Measurements from ENCODE around the gene RPL4.
"Not testable (repeated sequence)": the region's sequence is repeated elsewhere in the genome, so short reads cannot be mapped to it uniquely, and the experiment has no call there.

RPL4 gene

DNA sequence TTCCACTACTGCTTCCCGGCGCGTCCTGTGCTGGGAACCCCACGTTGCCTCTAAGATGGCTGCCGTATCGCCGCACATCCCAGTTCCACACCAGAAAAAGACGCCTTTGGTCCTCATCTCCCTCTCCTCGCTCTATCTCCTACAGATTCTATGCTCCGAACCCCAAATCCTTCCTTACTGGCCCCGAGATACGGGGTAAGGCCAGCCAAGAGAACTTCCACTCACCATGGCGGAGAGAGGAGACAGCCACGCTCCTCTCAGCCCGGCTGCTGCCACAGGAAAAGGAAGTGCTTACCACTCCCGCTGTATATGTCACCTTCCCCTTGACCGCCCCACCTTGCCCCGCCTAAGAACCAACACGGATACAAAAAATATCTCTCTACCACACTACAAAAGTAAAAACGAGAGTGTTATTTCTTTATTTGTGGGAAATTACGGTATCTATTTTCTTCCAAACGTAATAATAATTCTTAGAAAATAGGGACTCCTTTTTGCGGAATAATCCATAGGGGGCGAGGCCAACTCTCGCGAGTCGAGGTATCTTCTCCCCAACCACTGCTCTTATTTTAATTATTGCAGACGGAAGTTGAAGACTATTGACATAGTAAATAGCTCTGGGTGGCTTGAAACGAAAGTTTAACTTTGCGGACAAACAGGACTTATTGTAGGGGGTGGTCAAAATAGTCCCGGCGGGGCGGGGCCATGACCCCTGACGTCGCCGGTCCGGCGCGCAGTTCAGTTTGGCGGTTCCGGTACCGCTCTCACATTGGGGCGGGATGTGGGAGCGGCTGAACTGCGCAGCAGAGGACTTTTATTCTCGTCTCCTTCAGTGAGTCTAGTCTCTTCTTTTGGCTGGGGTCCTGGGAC is at the start of gene RPL4, which contains the start of gene ZWILCH:
RPL4 (minus strand) TSS at position 293 of the 867 bp plus-strand sequence; CDS start at position 228, 65 bp downstream.
ZWILCH (plus strand) TSS at position 764 of the 867 bp plus-strand sequence; CDS start at position 777, 13 bp downstream.
- DNase-seq (ENCODE audit: low read depth in 2 of 2): peak; percentile 65 to 73

DNA sequence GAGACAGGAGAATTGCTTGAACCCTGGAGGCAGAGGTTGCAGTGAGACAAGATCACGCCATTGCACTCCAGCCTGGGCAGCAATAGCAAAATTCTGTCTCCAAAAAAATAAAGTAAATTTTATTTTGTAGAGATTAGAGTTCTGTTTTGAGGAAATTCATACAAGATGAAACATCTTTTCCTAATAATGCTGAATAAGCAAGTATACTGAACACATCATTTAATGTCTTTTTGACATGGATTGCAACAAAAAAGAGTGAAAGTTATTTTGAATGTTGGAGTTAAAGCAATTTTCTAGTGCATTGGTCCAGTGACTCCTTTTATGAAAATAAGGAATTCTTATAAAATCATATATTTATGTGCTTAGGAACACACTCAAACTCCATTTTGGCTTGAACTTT is 40.6 kb upstream of the RPL4 start:
- DNase-seq (ENCODE audit: low read depth in 2 of 2): no peak

DNA sequence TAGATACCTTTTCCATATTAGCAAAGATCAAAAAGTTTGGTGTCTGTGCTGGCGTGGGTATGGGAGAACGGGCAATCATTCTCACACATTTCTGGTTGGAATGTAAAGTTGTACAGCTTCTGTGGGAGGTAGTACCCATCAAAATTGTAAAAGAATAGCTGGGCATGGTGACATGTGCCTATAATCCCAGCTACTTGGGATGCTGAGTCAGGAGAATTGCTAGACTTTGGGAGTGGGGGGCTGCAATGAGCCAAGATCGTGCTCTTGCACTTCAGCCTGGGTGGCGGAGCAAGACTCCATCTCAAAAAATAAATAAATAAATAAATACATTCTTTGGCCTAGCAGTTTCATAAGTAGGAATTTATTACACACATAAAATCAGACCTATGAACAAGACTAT is 38.2 kb upstream of the RPL4 start:
- DNase-seq (ENCODE audit: low read depth in 2 of 2): no peak

DNA sequence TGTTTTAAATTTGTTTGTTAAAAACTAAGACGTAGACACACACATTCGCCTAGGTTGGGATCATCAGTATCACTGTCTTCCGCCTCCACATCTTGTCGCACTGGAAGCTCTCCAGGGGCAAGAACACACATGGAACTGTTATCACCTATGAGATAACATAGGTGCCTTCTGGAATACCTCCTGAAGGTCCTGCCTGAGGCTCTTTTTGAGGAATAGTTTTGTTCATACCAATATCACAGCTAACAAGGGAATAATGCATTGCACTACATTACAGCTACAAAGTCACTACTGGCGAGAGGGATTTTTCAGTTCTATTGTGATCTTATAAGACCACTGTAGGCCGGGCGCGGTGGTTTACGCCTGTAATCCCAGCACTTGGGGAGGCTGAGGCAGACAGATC is 30.4 kb upstream of the RPL4 start:
- no peak for DNase-seq (ENCODE audit: low read depth in 2 of 2)

DNA sequence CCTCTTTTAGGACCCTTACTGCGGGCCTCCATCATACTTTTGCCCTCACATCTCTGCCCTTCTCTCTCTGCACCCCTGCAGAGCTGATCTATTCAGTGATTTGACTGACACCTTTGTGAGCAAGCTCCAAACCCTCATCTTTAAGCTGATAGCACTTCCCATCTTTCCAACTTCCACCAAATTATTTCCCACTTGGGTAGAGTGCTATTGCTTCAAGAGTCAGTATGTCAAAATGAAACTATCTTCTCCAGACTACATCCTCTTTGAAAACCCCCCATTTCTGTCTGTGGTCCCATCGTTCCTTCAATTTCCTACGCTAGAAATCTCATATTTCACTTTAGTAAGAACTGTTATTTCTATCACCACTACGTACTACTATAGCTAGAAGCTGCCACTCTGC is 20.2 kb upstream of the RPL4 start:
- no peak for DNase-seq (ENCODE audit: low read depth in 2 of 2)

DNA sequence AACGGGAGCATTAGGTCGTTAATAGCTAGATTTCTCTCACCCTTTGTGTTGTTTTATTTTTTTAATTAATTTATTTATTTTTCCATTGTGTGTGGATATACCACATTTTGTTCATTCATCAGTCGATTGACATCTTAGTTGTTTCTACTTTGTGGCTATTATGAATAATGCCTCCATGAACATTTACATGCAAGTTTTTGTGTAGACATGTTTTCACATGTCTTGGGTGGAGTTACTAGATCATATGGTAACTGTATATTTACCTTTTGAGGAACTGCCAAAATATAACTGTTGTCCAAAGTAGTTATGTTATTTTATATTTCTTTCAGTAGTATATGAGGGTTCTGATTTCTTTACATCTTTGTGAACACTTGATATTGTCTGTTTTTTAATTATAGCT is 19.3 kb upstream of the RPL4 start:
- DNase-seq (ENCODE audit: low read depth in 2 of 2): no peak

DNA sequence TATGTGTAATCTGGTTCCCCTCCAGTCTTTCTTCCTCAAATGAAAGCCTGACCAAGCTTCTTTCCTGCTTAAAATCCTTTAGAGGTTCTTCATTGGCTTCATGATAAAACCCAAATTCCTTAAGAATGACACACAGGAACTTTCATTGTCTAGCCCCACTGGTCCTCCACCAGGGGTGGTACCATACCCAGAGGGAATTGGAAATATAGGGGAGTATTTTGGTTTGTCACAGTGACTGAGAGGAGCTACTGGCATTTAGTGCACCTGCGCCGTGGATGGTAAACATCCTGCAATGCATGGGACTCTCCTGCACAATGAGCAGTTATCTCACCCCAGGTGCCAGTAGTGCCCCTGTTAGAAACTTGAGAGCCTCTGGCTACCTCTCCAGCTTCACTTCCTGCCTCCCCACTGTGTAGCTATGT is 11.3 kb upstream of the RPL4 start:
- no peak for DNase-seq (ENCODE audit: low read depth in 2 of 2)

DNA sequence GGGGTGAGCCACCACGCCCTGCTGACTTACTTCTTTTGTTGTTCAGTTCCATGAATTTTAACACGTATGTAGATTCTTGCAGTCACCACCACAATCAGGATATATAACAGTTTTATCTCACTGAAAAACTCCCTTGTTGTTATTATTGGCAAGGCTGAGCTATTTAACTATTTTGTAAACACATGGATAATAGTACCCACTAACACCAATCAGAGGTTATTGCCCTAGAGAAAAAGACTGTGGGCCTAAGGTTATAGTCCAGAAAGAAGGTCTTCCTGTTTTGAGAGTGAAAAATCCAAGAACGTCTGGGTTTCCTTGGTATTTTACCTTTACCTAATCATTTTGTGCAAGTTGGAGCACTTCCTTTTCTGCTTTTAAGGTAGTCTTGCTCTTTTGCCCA is 9.9 kb upstream of the RPL4 start:
- DNase-seq (ENCODE audit: low read depth in 2 of 2): no peak

DNA sequence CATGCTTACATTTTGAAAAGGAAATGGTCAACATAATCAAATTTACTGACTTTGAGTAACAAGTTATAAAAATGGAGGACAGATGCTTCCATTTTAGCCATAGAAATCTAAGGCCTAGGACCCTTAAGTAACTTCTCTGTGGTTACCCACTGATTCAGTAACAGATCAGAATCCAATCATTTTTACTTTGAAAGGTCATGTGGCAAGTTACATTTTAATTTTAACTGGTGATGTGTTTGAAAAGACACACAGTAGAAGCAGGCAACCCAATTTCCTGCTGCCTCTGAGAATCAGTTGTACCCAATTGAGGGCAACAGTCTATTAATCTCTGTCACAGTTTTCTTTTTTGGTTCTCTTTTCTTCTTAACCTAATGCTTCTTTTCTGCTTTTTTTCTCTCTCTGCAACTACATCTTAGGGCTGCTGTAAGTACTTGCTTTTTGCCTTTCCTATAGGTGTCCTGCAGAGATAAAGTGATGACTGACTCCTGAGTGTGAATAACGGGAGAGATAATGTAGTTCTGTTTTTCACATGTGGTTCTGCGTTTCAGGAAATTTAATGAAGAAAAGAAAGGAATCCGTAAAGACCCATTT is 3.7 kb upstream of the RPL4 start:
- no peak for DNase-seq (ENCODE audit: low read depth in 2 of 2)

DNA sequence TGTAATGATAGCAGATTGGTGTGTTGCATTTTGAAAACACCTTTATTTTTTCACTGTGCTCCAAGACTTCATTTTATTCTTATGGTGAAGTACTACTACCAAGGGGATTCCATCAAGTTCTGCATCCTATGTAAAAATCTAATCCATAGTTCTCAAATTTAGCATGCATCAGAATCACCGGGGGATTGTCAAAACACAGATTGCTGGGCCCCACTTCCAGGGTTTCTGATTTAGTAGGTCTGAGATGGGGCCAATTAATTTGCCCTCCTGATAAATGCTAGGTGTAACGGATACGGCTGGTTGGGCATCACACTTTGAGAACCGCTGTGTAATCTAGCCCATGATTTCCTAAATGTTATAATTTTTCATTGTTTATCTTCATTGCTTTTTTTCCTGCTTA is 1.2 kb upstream of the RPL4 start:
- DNase-seq (ENCODE audit: low read depth in 2 of 2): no peak

DNA sequence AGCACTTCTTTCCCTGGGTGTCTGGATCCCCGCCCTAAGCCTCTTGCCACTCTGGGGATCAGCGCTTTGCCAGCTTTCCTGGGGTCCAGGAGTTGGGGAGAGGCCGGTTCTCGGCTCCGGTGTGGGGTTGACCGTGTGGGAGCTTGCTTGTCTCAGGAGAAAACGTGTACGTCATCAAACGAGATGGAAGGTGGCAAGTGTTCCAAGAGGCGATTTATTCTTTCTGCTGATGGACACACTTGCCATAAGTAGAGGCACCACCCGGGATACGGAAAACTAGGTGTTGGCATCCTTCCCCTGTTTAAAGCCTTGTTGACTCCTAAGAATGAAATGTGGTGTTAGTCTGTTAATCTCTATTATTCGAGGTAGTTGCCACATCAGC is 766 bp upstream of the RPL4 start:
- DNase-seq (ENCODE audit: low read depth in 2 of 2): no peak

DNA sequence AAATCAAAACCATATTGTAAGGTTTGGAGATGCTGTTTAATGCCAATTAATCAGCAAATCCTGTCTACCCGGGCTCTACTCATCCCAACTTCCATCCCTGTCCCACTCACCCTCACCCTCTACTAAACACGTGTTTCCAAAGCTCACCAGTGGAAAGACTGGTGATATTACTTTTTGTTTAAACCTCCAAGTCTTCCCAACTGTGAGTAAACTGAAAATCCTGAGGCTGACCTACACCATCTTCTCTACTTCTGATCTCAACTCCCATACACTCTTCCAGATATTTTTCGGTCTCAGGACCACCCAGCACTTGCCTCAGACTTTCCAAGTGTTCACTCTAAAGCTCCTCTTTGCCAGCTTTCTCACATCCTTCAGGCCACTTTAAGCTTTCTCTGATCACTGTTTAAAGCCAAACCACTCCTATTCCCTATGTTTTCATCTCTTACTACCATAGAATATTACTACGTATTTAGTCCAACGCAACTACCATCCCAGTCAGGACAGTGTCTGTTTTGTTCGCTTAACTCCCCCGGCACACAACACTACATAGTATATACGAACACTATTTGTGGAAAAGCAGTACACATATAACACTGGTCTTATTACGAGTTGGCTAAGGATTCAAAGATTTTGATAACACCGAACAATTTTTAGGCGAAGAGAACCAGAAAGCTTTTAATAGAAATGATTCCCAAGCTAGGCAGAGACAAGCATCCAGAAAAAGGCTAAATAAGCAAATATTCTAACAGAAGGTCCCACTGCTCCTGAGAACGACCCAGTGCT is 684 bp downstream of the RPL4 start:
- DNase-seq (ENCODE audit: low read depth in 2 of 2): no peak

DNA sequence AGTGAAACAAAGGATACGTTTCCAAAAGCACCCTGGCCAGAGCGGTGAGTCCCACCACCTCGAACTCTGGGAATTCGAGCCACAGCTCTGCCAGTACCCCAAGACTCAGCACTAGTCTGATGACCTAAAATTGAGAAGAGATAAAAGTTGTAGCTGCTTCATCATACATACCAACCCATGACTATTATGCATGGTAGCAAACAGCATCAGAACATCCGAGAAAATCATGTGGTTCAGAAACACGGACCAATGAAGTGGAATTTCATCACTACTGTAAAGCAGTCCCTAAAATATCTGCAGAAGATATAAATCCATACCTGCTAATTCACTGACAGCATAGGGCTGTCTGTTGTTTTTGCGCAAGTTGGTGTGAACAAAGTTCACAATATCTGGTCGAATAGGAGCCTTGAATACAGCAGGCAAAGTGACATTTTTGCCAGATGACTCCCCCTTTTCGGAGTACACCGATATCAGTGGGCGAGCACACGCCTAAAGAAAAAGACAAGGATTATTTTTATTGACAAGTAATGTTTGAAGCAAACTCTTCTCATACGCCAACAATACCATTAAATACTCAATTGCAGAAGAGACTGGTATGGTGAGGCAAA is 1.5 kb downstream of the RPL4 start:
- not testable (repeated sequence) for DNase-seq (ENCODE audit: low read depth in 2 of 2)

DNA sequence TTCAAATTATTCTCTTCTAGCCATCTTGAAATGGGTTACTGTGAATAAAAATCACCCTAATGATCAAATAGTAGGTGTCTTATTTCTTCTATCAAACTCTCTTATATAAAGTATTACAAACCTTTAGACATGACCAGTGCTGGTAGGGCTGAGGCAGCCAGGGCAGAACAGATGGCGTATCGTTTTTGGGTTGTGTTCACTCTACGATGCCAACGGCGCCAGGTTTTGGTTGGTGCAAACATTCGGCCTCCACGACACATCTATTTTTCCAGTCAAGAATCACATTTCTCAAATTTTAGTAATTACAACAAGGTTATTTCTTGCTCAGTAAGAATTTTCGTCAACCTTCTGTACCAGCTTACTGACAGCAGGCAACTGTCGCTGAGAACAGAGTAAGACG is 2.2 kb downstream of the RPL4 start:
- DNase-seq (ENCODE audit: low read depth in 2 of 2): no peak

DNA sequence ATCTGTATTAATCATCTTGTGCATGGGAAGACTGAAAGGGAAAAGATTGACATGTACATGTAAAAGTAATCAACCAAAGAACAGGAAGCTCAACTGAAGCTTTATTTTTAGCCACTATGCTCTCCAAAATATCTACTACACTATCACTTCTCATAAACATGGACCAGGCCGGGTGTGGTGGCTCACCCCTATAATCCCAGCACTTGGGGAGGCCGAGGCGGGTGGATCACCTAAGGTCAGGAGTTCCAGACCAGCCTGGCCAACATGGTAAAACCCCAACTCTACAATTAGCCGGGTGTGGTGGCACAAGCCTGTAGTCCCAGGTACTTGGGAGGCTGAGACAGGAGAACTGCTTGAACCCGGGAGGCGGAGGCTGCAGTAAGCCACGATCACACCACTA is 4.3 kb downstream of the RPL4 start:
- DNase-seq (ENCODE audit: low read depth in 2 of 2): not testable (repeated sequence)

DNA sequence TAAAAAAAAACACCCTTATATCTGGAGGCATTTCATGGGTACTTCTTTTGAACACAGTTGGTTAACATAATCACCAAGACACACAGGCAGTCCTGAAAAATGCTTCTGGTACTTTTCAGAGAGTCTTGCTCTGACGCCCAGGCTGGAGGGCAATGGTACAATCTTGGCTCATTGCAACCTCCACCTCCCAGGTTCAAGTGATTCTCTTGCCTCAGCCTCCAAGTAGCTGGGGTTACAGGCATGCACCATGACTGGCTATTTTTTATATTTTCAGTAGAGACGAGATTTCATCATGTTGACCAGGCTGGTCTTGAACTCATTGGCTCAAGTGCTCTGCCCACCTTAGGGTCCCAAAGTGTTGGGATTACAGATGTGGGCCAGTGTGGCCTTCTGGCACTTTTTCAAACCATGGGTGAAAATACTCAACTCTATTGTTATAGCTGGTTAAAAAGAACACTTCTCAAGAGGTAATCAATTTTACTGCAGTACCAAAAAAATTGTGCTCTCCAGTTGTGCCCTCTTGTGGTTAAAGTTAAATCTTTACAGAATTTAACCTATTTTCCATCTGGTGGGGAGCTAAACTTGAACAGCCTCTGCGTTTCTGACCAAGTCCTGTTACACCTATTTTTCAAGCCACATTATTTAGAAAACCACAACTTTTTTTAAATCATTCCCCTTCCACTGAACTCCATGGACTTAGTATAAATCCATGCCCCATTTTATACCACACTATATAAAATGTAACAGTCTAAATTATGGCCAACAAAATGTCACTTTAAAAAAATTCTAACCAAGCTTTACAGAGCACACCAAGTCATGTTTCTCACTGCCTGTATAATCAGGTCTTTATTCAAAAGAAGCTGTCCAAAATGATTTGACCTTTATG is 5.9 kb downstream of the RPL4 start:
- no peak for DNase-seq (ENCODE audit: low read depth in 2 of 2)

DNA sequence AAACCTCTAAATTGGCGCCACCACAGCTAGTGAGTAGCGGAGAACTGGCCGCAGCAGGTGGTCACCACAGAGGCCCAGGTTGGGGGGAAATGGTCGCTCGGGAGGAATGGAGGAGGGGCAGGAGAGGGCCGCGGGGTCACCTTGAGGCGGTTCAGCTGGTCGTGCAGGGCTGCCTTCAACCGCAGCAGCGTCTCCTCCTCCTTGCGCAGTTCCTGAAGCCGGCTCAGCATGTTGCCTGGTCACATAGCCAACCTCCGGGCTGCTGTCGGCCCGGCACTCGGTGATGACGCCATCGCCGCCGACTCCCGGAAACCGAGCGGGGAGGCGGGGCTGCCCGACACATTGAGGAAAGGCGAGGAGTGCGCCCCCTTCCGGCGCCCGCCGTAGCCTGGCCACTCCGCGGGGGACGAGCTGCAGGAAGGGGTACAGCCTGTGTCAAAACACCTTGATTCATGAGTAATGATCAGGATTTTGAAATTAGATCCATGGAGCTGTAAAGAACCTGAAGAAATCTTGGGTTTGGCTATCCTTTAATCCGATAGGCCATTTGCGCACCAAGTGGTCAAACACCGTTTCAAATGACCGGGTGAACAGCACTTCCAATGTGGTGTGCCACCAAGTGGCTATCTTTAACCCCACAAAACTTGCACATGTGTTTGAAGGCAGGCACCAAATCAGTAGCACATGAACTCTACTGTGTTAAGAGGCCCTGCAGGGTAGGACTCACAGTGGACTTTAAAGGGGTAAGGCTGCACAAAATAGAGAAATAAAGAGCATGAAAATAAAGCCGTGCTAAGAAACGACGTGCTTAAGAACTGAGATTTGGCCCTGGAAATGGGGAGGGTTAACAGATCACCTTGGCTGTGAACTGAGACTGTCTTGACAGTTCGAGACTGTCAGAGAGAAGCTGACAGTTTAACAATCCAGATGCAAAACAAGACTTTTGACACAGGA is 6.9 kb downstream of the RPL4 start, which contains the start of gene SNAPC5:
SNAPC5 (minus strand) TSS at position 261 of the 954 bp plus-strand sequence; CDS start at position 230, 31 bp downstream.
- DNase-seq (ENCODE audit: low read depth in 2 of 2): peak; percentile 97 to 98

DNA sequence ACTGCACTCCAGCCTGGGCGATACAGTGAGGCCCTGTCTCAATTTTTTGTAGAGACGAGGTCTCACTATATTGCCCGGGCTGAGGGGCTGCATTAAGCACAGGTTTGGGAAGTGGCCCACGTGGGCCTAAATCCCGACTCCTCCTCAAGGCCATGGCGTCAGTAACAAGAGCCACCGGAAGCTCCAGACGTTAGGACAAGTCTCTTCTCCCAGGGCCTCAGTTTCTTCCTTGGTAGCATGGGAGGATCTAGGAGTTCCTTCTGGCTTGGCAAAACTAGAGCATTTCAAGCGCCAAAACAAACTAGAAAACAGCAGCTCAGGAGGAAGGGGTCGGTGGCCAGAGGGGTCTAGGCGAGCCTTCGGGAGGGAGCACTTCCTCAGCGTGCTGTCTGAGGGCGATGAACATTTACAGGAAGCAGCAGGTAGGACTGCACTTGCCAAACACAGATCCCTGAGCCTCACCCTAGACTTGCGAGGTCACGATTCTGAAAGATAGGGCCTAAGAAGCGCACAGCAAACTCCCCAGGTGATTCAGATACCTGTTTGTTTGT is 7.6 kb downstream of the RPL4 start:
- no peak for DNase-seq (ENCODE audit: low read depth in 2 of 2)

DNA sequence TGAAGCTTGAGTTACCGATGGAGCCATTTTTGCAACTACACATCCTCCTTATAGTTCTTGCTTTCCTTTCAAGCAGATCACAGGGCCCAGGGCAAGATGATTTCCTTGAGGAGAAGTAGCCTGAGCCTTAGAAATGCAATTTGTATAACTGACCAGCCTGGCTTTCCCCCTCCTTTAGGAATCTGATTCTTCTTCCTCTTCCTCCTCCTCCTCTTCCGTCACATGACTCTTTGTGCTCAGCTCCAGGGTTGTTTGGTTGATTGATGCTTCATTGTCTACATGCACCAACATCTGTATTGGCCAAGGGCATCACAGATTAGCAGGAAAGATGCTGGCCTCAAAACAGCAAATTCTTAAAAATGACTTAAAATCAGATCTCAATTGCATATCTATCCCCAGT is 10.4 kb downstream of the RPL4 start:
- DNase-seq (ENCODE audit: low read depth in 2 of 2): no peak
